ENCODE data around the gene SLC43A3.

DNA sequence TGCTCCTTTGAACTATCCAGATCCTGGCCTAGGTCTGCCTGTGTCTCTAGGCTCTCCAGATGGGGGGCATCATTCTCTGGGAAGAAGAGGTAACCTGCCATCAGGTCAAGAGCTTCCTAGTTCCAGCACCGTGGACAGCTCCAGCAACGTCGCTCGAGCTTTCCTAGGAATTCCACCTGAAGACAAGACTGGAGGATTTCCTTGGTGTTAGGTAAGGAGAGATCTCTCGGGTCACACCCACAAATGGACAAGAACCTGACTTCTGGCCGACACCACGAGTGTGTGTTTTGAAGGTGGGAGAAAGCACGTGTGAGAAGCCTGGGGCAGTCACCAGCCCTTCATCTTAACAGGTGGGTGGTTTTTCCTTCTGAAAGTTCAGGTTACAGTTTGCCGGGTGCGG, 47.2 kb downstream of the SLC43A3 start:
- TF ChIP-seq MXI1 (IDR thresholded peaks at IDR 0.05; ENCODE audit: low read depth, low read length), result peak; percentile 43; the same call in 1 of the 2 replicates
- no peak for TF ChIP-seq CREB1 (IDR thresholded peaks at IDR 0.05)
- TF ChIP-seq CREB1 (CRISPR knock-in tag; IDR thresholded peaks at IDR 0.05), result no peak
- TF ChIP-seq RAD21 (CRISPR knock-in tag; conservative IDR thresholded peaks at IDR 0.05 in 1 of 2, IDR thresholded peaks at IDR 0.05 in 1 of 2), result no peak
- no peak for TF ChIP-seq TBP (optimal IDR thresholded peaks at IDR 0.05; ENCODE audit: low read depth, low read length)
- TF ChIP-seq RBM22 (IDR thresholded peaks at IDR 0.05; ENCODE audit: low read depth, low read length, poor library complexity, severe bottlenecking), result no peak
- TF ChIP-seq, protein P1, sequence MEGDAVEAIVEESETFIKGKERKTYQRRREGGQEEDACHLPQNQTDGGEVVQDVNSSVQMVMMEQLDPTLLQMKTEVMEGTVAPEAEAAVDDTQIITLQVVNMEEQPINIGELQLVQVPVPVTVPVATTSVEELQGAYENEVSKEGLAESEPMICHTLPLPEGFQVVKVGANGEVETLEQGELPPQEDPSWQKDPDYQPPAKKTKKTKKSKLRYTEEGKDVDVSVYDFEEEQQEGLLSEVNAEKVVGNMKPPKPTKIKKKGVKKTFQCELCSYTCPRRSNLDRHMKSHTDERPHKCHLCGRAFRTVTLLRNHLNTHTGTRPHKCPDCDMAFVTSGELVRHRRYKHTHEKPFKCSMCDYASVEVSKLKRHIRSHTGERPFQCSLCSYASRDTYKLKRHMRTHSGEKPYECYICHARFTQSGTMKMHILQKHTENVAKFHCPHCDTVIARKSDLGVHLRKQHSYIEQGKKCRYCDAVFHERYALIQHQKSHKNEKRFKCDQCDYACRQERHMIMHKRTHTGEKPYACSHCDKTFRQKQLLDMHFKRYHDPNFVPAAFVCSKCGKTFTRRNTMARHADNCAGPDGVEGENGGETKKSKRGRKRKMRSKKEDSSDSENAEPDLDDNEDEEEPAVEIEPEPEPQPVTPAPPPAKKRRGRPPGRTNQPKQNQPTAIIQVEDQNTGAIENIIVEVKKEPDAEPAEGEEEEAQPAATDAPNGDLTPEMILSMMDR (IDR thresholded peaks at IDR 0.05 in 2 of 3, conservative IDR thresholded peaks at IDR 0.05 in 1 of 3; ENCODE audit: insufficient read depth in 2 of 3, low read depth in 1 of 3, low read length in 3 of 3), result no peak
- no peak for TF ChIP-seq ZNF311 (CRISPR knock-in tag; IDR thresholded peaks at IDR 0.05)
- no peak for TF ChIP-seq KDM4B (IDR thresholded peaks at IDR 0.05; ENCODE audit: borderline replicate concordance in 2 of 2, low read depth in 1 of 2)
- no peak for TF ChIP-seq MYC (IDR thresholded peaks at IDR 0.05; ENCODE audit: low read depth, low read length)
- no peak for TF ChIP-seq MYC (CRISPR knock-in tag; IDR thresholded peaks at IDR 0.05; ENCODE audit: borderline replicate concordance, low read depth)
- TF ChIP-seq CEBPB (tag; IDR thresholded peaks at IDR 0.05), result no peak
- TF ChIP-seq JUNB (CRISPR knock-in tag; conservative IDR thresholded peaks at IDR 0.05), result no peak
- TF ChIP-seq ZNF695 (CRISPR knock-in tag; IDR thresholded peaks at IDR 0.05), result no peak
- TF ChIP-seq, protein P2, sequence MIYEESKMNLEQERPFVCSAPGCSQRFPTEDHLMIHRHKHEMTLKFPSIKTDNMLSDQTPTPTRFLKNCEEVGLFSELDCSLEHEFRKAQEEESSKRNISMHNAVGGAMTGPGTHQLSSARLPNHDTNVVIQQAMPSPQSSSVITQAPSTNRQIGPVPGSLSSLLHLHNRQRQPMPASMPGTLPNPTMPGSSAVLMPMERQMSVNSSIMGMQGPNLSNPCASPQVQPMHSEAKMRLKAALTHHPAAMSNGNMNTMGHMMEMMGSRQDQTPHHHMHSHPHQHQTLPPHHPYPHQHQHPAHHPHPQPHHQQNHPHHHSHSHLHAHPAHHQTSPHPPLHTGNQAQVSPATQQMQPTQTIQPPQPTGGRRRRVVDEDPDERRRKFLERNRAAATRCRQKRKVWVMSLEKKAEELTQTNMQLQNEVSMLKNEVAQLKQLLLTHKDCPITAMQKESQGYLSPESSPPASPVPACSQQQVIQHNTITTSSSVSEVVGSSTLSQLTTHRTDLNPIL (CRISPR knock-in tag; IDR thresholded peaks at IDR 0.05), result no peak

All from K562 (cell line).